Sigmoid colon (tissue), 7 donors: ENCODE data around the gene IVNS1ABP. TPM values are rescaled to one million over a fixed set of nuclear protein-coding genes. Genes with fewer than 3 reads are reported as not detected.
"Not testable (repeated sequence)": the region's sequence is repeated elsewhere in the genome, so short reads cannot be mapped to it uniquely, and the experiment has no call there.

ENCODE experiments used
- DNase-seq: peaks from one replicate; pipeline ENCODE4 v3.0.0-alpha.2; 2019
- H3K27ac ChIP-seq, 4 donors: fragments of 200-600 bp; sonication (generic); one replicate each; pipeline ENCODE4 v1.5.1; 2016 to 2019; ENCODE audit warnings: mild to moderate bottlenecking in 1 of 4
- H3K27me3 ChIP-seq, 3 donors: fragments of 200-600 bp; sonication (generic); one replicate each; pipeline ENCODE4 v1.5.1; 2019; ENCODE audit warnings: mild to moderate bottlenecking in 1 of 3
- H3K36me3 ChIP-seq, 4 donors: fragments of 200-600 bp; sonication (generic); one replicate each; pipeline ENCODE4 v1.5.1; 2016 to 2019
- H3K4me1 ChIP-seq, 4 donors: fragments of 200-600 bp; sonication (generic); one replicate each; pipeline ENCODE4 v1.5.1; 2017 to 2019
- H3K4me3 ChIP-seq, 4 donors: fragments of 200-600 bp; sonication (generic); one replicate each; pipeline ENCODE4 v1.5.1; 2017 to 2019; ENCODE audit warnings: mild to moderate bottlenecking in 2 of 4, moderate library complexity in 1 of 4
- H3K9me3 ChIP-seq, 4 donors: fragments of 200-600 bp in 3 of 4; sonication (generic) in 3 of 4; one replicate each; pipeline versions ENCODE4 v1.5.1 to v1.6.1; 2013 to 2019
- EP300 ChIP-seq, 4 donors: sonication (generic); formaldehyde crosslinking; IDR thresholded peaks; one replicate each; pipeline ENCODE4 v1.6.1; 2017; ENCODE audit warnings: antibody characterized with exemption in 4 of 4
- POLR2A ChIP-seq, 2 donors: fragments of 450-650 bp; IDR thresholded peaks; one replicate each; pipeline ENCODE4 v1.6.1; 2016; ENCODE audit warnings: antibody characterized with exemption in 2 of 2, mild to moderate bottlenecking in 2 of 2, moderate library complexity in 2 of 2
- POLR2AphosphoS5 ChIP-seq, 4 donors: sonication (generic); formaldehyde crosslinking; IDR thresholded peaks; one replicate each; pipeline ENCODE4 v1.6.1; 2017; ENCODE audit warnings: antibody characterized with exemption in 4 of 4
- WGBS, 2 donors: extraction: QIAGEN DNeasy Blood & Tissue Kit; methylation state at CpG; one replicate each; pipeline ENCODE4 v1.1.7; 2013; 5-methylcytosine and 5-hydroxymethylcytosine counted together
- intact Hi-C: fragments of 100-400 bp; cut with DNase I; formaldehyde crosslinking; loops from one replicate; pipeline ENCODE4 v1.15.1; 2023
- polyA plus RNA-seq, 3 donors: library from polyadenylated mRNA; stranded (reverse); fragments of 200-250 nt; gene quantifications; one replicate each; pipeline ENCODE4 v1.2.3, GENCODE V29; 2013
- total RNA-seq, 4 donors: library from RNA; depleted of rRNA; stranded (reverse); fragments of >200 nt; gene quantifications; one replicate each; pipeline ENCODE4 v1.1.0, GENCODE V29; 2016
- TF ChIP-seq, protein P1 (sequence below), 4 experiments: fragments of 450-650 bp in 3 of 4; fragments of 200-600 bp in 1 of 4; IDR thresholded peaks; one replicate each; pipeline ENCODE4 v1.5.1; 2016 to 2019; ENCODE audit warnings: antibody characterized with exemption in 4 of 4, mild to moderate bottlenecking in 3 of 4, moderate library complexity in 2 of 4
- donor health status: healthy with polysubstance abuse.
- donor health status: Bipolar disorder and iron deficiency.
- donor health status: healthy.

IVNS1ABP gene
- total and polyA plus RNA-seq, 7 donors = 29.8 to 85.9 (median 36.0) TPM

GRCh38 chr1:185325413-185325812 is 8.4 kb upstream of the IVNS1ABP start:
- Histone ChIP-seq H3K4me3 (no peak overlapping the region), H3K9me3 (no peaks in the 10 kb centered on the region), H3K4me1 (no peaks in the 10 kb centered on the region), H3K36me3 (no peaks in the 10 kb centered on the region), H3K27ac (no peak overlapping the region), H3K27me3 (no peaks in the 10 kb centered on the region)
- 68 to 71% methylated on average over 4 of the region's 4 CpGs for WGBS, 2 donors
- no peak for DNase-seq
- TF ChIP-seq EP300 (IDR thresholded peaks at IDR 0.05) = no peak
- TF ChIP-seq, protein P1, sequence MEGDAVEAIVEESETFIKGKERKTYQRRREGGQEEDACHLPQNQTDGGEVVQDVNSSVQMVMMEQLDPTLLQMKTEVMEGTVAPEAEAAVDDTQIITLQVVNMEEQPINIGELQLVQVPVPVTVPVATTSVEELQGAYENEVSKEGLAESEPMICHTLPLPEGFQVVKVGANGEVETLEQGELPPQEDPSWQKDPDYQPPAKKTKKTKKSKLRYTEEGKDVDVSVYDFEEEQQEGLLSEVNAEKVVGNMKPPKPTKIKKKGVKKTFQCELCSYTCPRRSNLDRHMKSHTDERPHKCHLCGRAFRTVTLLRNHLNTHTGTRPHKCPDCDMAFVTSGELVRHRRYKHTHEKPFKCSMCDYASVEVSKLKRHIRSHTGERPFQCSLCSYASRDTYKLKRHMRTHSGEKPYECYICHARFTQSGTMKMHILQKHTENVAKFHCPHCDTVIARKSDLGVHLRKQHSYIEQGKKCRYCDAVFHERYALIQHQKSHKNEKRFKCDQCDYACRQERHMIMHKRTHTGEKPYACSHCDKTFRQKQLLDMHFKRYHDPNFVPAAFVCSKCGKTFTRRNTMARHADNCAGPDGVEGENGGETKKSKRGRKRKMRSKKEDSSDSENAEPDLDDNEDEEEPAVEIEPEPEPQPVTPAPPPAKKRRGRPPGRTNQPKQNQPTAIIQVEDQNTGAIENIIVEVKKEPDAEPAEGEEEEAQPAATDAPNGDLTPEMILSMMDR (IDR thresholded peaks at IDR 0.05) = no peak
- no peak for TF ChIP-seq POLR2A (IDR thresholded peaks at IDR 0.05)
- TF ChIP-seq POLR2AphosphoS5 (IDR thresholded peaks at IDR 0.05) = no peak
- intact Hi-C loops = no loop called here

- H3K4me1 ChIP-seq = no peaks in the 10 kb centered on the region
- no peaks in the 10 kb centered on the region for H3K9me3 ChIP-seq
- H3K27ac ChIP-seq = no peak overlapping the region
- TF ChIP-seq POLR2A (IDR thresholded peaks at IDR 0.05) (no peak), POLR2AphosphoS5 (IDR thresholded peaks at IDR 0.05) (no peak), EP300 (IDR thresholded peaks at IDR 0.05) (no peak)
- TF ChIP-seq, protein P1 (IDR thresholded peaks at IDR 0.05) = no peak
- intact Hi-C loops = no loop called here
- H3K4me3 ChIP-seq = no peak overlapping the region
- 96 to 97% methylated on average over 3 of the region's 3 CpGs for WGBS, 2 donors
- DNase-seq = no peak
- no peaks in the 10 kb centered on the region for H3K36me3 ChIP-seq
- H3K27me3 ChIP-seq = no peaks in the 10 kb centered on the region
These were observed 7.1 kb upstream of the IVNS1ABP start for GRCh38 chr1:185324118-185324517.

DNA sequence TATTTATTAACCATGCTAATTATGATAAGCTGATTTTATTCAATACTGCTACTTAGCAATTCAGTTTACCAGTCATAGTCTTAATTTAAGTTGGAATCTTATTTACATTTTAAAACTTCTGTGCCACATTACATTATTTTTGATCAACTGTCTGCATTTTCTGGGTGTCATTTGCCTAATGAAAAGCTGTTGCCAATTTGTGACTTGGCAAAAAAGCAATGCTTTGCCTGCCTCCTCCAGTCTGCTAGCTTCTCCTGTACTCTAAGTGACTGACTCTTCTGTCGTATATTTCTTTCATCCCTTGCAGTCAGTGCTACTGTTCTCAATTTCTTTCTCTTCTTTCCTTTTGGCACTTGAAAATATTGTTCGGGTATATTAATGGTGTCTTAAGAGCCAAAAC is 5.6 kb upstream of the IVNS1ABP start:
- intact Hi-C loops = no loop called here
- H3K4me3 ChIP-seq = no peak overlapping the region
- WGBS, 2 donors = 77 to 85% methylated on average over 2 of the region's 2 CpGs
- H3K27me3 ChIP-seq = no peaks in the 10 kb centered on the region
- TF ChIP-seq POLR2A (IDR thresholded peaks at IDR 0.05) (no peak), POLR2AphosphoS5 (IDR thresholded peaks at IDR 0.05) (no peak), EP300 (IDR thresholded peaks at IDR 0.05) (no peak)
- TF ChIP-seq, protein P1 (IDR thresholded peaks at IDR 0.05) = no peak
- no peaks in the 10 kb centered on the region for H3K36me3 ChIP-seq
- no peak overlapping the region for H3K27ac ChIP-seq
- DNase-seq = no peak
- no peaks in the 10 kb centered on the region for H3K9me3 ChIP-seq
- peaks cover 0 to 7% (median 3%) of the 10 kb centered on the region in 4 donors for H3K4me1 ChIP-seq

GRCh38 chr1:185321653-185322221 is 4.7 kb upstream of the IVNS1ABP start:
- intact Hi-C loops = not testable (repeated sequence)

GRCh38 chr1:185321104-185321503 is 4.1 kb upstream of the IVNS1ABP start:
- WGBS, 2 donors = 97 to 99% methylated on average over 7 of the region's 7 CpGs
- H3K4me3 ChIP-seq = not testable (repeated sequence)

More at GRCh38 chr1:185321653-185322221, 4.7 kb upstream of the IVNS1ABP start:
- H3K27ac ChIP-seq, H3K4me1 ChIP-seq, DNase-seq, H3K36me3 ChIP-seq, H3K4me3 ChIP-seq, H3K27me3 ChIP-seq, H3K9me3 ChIP-seq: not testable (repeated sequence)
- WGBS, 2 donors = 98 to 99% methylated on average over 36 of the region's 36 CpGs

DNA sequence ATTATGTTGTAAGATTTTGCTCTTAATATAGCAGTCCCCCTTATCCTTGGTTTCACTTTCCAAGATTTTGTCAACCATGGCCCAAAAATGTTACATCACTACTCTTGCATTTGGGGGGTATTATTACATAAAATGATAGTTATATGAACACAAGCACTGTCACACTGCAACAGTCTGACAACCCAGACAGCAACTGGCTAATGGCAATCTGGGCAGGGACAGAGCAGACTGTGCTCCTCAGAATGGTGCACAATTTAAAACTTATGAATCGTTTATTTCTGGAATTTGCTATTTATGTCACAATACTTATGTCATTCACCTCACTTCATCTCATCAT is 2.1 kb upstream of the IVNS1ABP start:
- Histone ChIP-seq H3K27me3 (no peaks in the 10 kb centered on the region), H3K36me3 (no peaks in the 10 kb centered on the region), H3K4me3 (no peak overlapping the region), H3K4me1 (peaks cover 0 to 25% (median 21%) of the 10 kb centered on the region in 4 donors), H3K27ac (no peak overlapping the region), H3K9me3 (no peaks in the 10 kb centered on the region)
- TF ChIP-seq EP300 (IDR thresholded peaks at IDR 0.05) (no peak), POLR2AphosphoS5 (IDR thresholded peaks at IDR 0.05) (no peak), POLR2A (IDR thresholded peaks at IDR 0.05) (no peak)
- TF ChIP-seq, protein P1 (IDR thresholded peaks at IDR 0.05) = no peak
- intact Hi-C loops = loop anchor here (10.0 kb wide), 1 partner anchor 356 kb away; no protein-coding TSS in a partner anchor
- DNase-seq = no peak
- 74 to 86% methylated on average over 1 of the region's 1 CpG for WGBS, 2 donors

More at GRCh38 chr1:185321104-185321503, 4.1 kb upstream of the IVNS1ABP start:
- H3K27me3 ChIP-seq, intact Hi-C loops, DNase-seq, H3K4me1 ChIP-seq, H3K27ac ChIP-seq, H3K9me3 ChIP-seq, H3K36me3 ChIP-seq: not testable (repeated sequence)
